Activated T-cell treated with anti-CD3 and anti-CD28 coated beads for 24 hours (primary cell): ENCODE measurements around the gene P2RX6.
"Not testable (repeated sequence)": the region's sequence is repeated elsewhere in the genome, so short reads cannot be mapped to it uniquely, and the experiment has no call there.

ENCODE experiments used
- DNase-seq: peaks from one replicate; pipeline ENCODE4 v3.0.0-alpha.2; 2020; ENCODE audit warnings: low read depth

P2RX6 gene

GRCh38 chr22:21014726-21015465 is at the start of gene P2RX6:
Gene P2RX6 (plus strand): TSS chr22:21015165. CDS start chr22:21015175, 10 bp downstream.
- no peak for DNase-seq

GRCh38 chr22:20965888-20966855 is 48.8 kb upstream of the P2RX6 start:
- no peak for DNase-seq

- DNase-seq, result no peak
Measured at GRCh38 chr22:20966883-20967696, 47.9 kb upstream of the P2RX6 start, which contains the start of gene AIFM3. Gene AIFM3 (plus strand): TSS chr22:20967255. CDS start chr22:20967945, 690 bp downstream.

GRCh38 chr22:20967697-20968211 is 47.2 kb upstream of the P2RX6 start:
- DNase-seq, result no peak

- DNase-seq, result no peak
Measured at GRCh38 chr22:20968281-20968977, 46.5 kb upstream of the P2RX6 start.

GRCh38 chr22:20970939-20971657 is 43.9 kb upstream of the P2RX6 start:
- no peak for DNase-seq

- not testable (repeated sequence) for DNase-seq
Measured at GRCh38 chr22:20972014-20972694, 42.8 kb upstream of the P2RX6 start.

GRCh38 chr22:20972933-20973577 is 41.9 kb upstream of the P2RX6 start:
- DNase-seq, result no peak

GRCh38 chr22:20973634-20974286 is 41.2 kb upstream of the P2RX6 start:
- no peak for DNase-seq

GRCh38 chr22:20974336-20974955 is 40.5 kb upstream of the P2RX6 start:
- no peak for DNase-seq

- DNase-seq, result no peak
Measured at GRCh38 chr22:20975541-20976290, 39.2 kb upstream of the P2RX6 start.

GRCh38 chr22:20976291-20976877 is 38.6 kb upstream of the P2RX6 start:
- DNase-seq, result no peak

GRCh38 chr22:20977019-20977418 is 37.9 kb upstream of the P2RX6 start:
- DNase-seq, result no peak

GRCh38 chr22:20977516-20978170 is 37.3 kb upstream of the P2RX6 start:
- no peak for DNase-seq

- DNase-seq, result no peak
Measured at GRCh38 chr22:20978419-20978818, 36.5 kb upstream of the P2RX6 start.

- DNase-seq, result peak; percentile 57
Measured at GRCh38 chr22:20979243-20979809, 35.6 kb upstream of the P2RX6 start.
